Esophagus muscularis mucosa (tissue), 4 donors: ENCODE data around the gene CKAP2L. TPM values are rescaled to one million over a fixed set of nuclear protein-coding genes. Genes with fewer than 3 reads are reported as not detected.

Experiments
- DNase-seq: peaks from one replicate; pipeline ENCODE4 v3.0.0-alpha.2; 2017; ENCODE audit errors: extremely low spot score
- H3K27ac ChIP-seq, 4 donors: fragments of 200-600 bp; sonication (generic); replicated peaks in 1 of 4; 1 replicate in 3 of 4; 2 replicates in 1 of 4; pipeline ENCODE4 v1.5.1; 2016 to 2019; ENCODE audit warnings: mild to moderate bottlenecking in 1 of 4
- H3K27me3 ChIP-seq, 4 donors: fragments of 200-600 bp; sonication (generic); one replicate each; pipeline versions ENCODE4 v1.5.1 to v1.6.0; 2016 to 2019
- H3K36me3 ChIP-seq, 4 donors: fragments of 200-600 bp; sonication (generic); one replicate each; pipeline ENCODE4 v1.5.1; 2016 to 2019
- H3K4me1 ChIP-seq, 4 donors: fragments of 200-600 bp; sonication (generic); one replicate each; pipeline ENCODE4 v1.5.1; 2016 to 2019
- H3K4me3 ChIP-seq, 4 donors: fragments of 200-600 bp; sonication (generic); 1 replicate in 2 of 4; 2 replicates in 2 of 4; pipeline ENCODE4 v1.5.1; 2016 to 2019; ENCODE audit warnings: mild to moderate bottlenecking in 4 of 4, moderate library complexity in 1 of 4
- H3K9me3 ChIP-seq, 4 donors: fragments of 200-600 bp; sonication (generic); 1 replicate in 3 of 4; 2 replicates in 1 of 4; pipeline ENCODE4 v1.5.1; 2016 to 2019
- CTCF ChIP-seq, 3 experiments: fragments of 200-600 bp in 2 of 3; fragments of 450-650 bp in 1 of 3; sonication (generic) in 2 of 3; IDR thresholded peaks; one replicate each; pipeline ENCODE4 v1.5.1; 2017 to 2019; ENCODE audit warnings: antibody characterized with exemption in 3 of 3, mild to moderate bottlenecking in 2 of 3, moderate library complexity in 1 of 3
- EP300 ChIP-seq: sonication (generic); formaldehyde crosslinking; IDR thresholded peaks from one replicate; pipeline ENCODE4 v1.6.1; 2017; ENCODE audit warnings: antibody characterized with exemption
- POLR2A ChIP-seq: fragments of 450-650 bp; IDR thresholded peaks from one replicate; pipeline ENCODE4 v1.6.1; 2017; ENCODE audit warnings: antibody characterized with exemption, moderate library complexity, mild to moderate bottlenecking, low read depth
- POLR2AphosphoS5 ChIP-seq, 2 donors: sonication (generic); formaldehyde crosslinking; IDR thresholded peaks; one replicate each; pipeline ENCODE4 v1.6.1; 2017; ENCODE audit warnings: antibody characterized with exemption in 2 of 2
- WGBS: methylation state at CpG from one replicate; pipeline ENCODE4 v1.1.5; 2018; 5-methylcytosine and 5-hydroxymethylcytosine counted together
- intact Hi-C: fragments of 100-400 bp; cut with DNase I; formaldehyde crosslinking; loops from one replicate; pipeline ENCODE4 v1.15.1; 2023
- total RNA-seq, 4 donors: library from RNA; depleted of rRNA; stranded (reverse); fragments of >200 nt; gene quantifications; one replicate each; pipeline versions ENCODE4 v1.1.0 to v1.2.1, GENCODE V29; 2016

CKAP2L gene
- total RNA-seq, 4 donors from 2014 or later, result 0.23 to 1.5 (median 0.91) TPM; not detected in 1

GRCh38 chr2:112690853-112691401 lies 73.5 kb downstream of the CKAP2L start:
- H3K4me3 ChIP-seq, result no peak overlapping the region
- intact Hi-C loops, result loop anchor here (2.0 kb wide), 1 partner anchor 64 kb away; no protein-coding TSS in a partner anchor
- no peaks in the 10 kb centered on the region for H3K27me3 ChIP-seq
- no peaks in the 10 kb centered on the region for H3K9me3 ChIP-seq
- peaks cover 0 to 8% (median 6%) of the 10 kb centered on the region in 4 donors for H3K4me1 ChIP-seq
- H3K36me3 ChIP-seq, result no peaks in the 10 kb centered on the region
- no peak for DNase-seq
- no peak overlapping the region for H3K27ac ChIP-seq
- TF ChIP-seq POLR2A, result no peak
- TF ChIP-seq CTCF (IDR thresholded peaks at IDR 0.05), result peak; percentile 53 to 78 (median 70)
- no peak for TF ChIP-seq EP300
- TF ChIP-seq POLR2AphosphoS5 (IDR thresholded peaks at IDR 0.05), result peak in 1 of 2 donors; percentile 6
- WGBS, result 60% methylated on average over 9 of the region's 9 CpGs

GRCh38 chr2:112688086-112688880 lies 76.1 kb downstream of the CKAP2L start:
- H3K9me3 ChIP-seq, result no peaks in the 10 kb centered on the region
- H3K4me3 ChIP-seq, result no peak overlapping the region
- H3K36me3 ChIP-seq, result no peaks in the 10 kb centered on the region
- no peak for TF ChIP-seq EP300
- H3K27me3 ChIP-seq, result no peaks in the 10 kb centered on the region
- 93% methylated on average over 14 of the region's 14 CpGs for WGBS
- intact Hi-C loops, result no loop called here
- no peak for DNase-seq
- no peak overlapping the region for H3K27ac ChIP-seq
- peaks cover 0 to 8% (median 6%) of the 10 kb centered on the region in 4 donors for H3K4me1 ChIP-seq

GRCh38 chr2:112687522-112687921 lies 76.9 kb downstream of the CKAP2L start:
- Histone ChIP-seq H3K9me3 (no peaks in the 10 kb centered on the region), H3K4me1 (peaks cover 0 to 6% (median 5%) of the 10 kb centered on the region in 4 donors), H3K27ac (no peak overlapping the region), H3K36me3 (no peaks in the 10 kb centered on the region), H3K4me3 (no peak overlapping the region), H3K27me3 (no peaks in the 10 kb centered on the region)
- WGBS, result 87% methylated on average over 6 of the region's 6 CpGs
- intact Hi-C loops, result no loop called here
- no peak for TF ChIP-seq POLR2A
- TF ChIP-seq CTCF (IDR thresholded peaks at IDR 0.05), result no peak
- TF ChIP-seq POLR2AphosphoS5 (IDR thresholded peaks at IDR 0.05), result no peak
- TF ChIP-seq EP300, result no peak
- no peak for DNase-seq

Other genes starting within 250 kb of the CKAP2L start
- gene POLR1B, start 222.1 kb downstream of the CKAP2L start, total RNA-seq, result 10 to 100 TPM in 3 of 4 donors, 1 to 10 TPM in 1; 10.0 to 12.4 (median 10.2) TPM
- 10 to 100 TPM; 12.0 to 21.9 (median 16.1) TPM for gene CHCHD5, start 180.0 kb downstream of the CKAP2L start, total RNA-seq
- gene SLC20A1, start 118.7 kb downstream of the CKAP2L start, total RNA-seq, result 10 to 100 TPM; 12.0 to 34.1 (median 14.9) TPM
- gene NT5DC4, start 43.6 kb downstream of the CKAP2L start, total RNA-seq, result not detected
- under 1 TPM in 1 of 4 donors, not detected in 3; 0.13 TPM for gene IL1A, start 19.9 kb upstream of the CKAP2L start, total RNA-seq
- 1 to 10 TPM in 1 of 4 donors, not detected in 3; 2.7 TPM for gene IL1B, start 72.2 kb upstream of the CKAP2L start, total RNA-seq
- gene IL37, start 146.6 kb upstream of the CKAP2L start, total RNA-seq, result not detected
- not detected for gene IL36G, start 213.4 kb upstream of the CKAP2L start, total RNA-seq
- not detected for gene IL36A, start 240.8 kb upstream of the CKAP2L start, total RNA-seq